SK-MEL-5 (cell line): ENCODE data around the gene SPTBN2. TPM values are rescaled to one million over a fixed set of nuclear protein-coding genes. Genes with fewer than 3 reads are reported as not detected.

Experiments used
- DNase-seq: peaks from one replicate; pipeline ENCODE4 v3.0.0-alpha.2; 2016; ENCODE audit warnings: low read depth, low spot score
- in situ Hi-C: cut with HindIII; loops from 2 replicates; pipeline ENCODE4 v1.10.0; 2016; ENCODE audit warnings: low sequenced_read_pairs, high pct_unique_total_duplicates, low pct_unique_long_range_greater_than_20kb
- total RNA-seq: library from RNA; depleted of rRNA; stranded (reverse); fragments of >200 nt; shearing (Covaris generic); gene quantifications from 2 replicates; pipeline ENCODE4 v1.2.3, GENCODE V29; 2014

The SPTBN2 gene
- total RNA-seq, 1 experiment from 2014 or later: 19.5 TPM

GRCh38 chr11:66710384-66710930 lies 18.6 kb downstream of the SPTBN2 start:
- in situ Hi-C loops: no loop called here
- no peak for DNase-seq

GRCh38 chr11:66708701-66709100 lies 20.3 kb downstream of the SPTBN2 start:
- in situ Hi-C loops: no loop called here
- DNase-seq: no peak

- in situ Hi-C loops: no loop called here
- DNase-seq: no peak
These were observed 20.9 kb downstream of the SPTBN2 start for GRCh38 chr11:66708094-66708493.

GRCh38 chr11:66707486-66707885 lies 21.5 kb downstream of the SPTBN2 start:
- in situ Hi-C loops: no loop called here
- DNase-seq: no peak

- in situ Hi-C loops: no loop called here
- no peak for DNase-seq
These were observed 22.0 kb downstream of the SPTBN2 start for GRCh38 chr11:66706989-66707388.

GRCh38 chr11:66705587-66706335 lies 23.3 kb downstream of the SPTBN2 start:
- no peak for DNase-seq
- in situ Hi-C loops: no loop called here

GRCh38 chr11:66704659-66705360 lies 24.2 kb downstream of the SPTBN2 start:
- in situ Hi-C loops: no loop called here
- no peak for DNase-seq

GRCh38 chr11:66701432-66702240 lies 27.4 kb downstream of the SPTBN2 start:
- in situ Hi-C loops: no loop called here
- DNase-seq: no peak

- in situ Hi-C loops: no loop called here
- no peak for DNase-seq
These were observed 28.3 kb downstream of the SPTBN2 start for GRCh38 chr11:66700742-66701141.

- in situ Hi-C loops: no loop called here
- DNase-seq: no peak
These were observed 28.7 kb downstream of the SPTBN2 start for GRCh38 chr11:66700337-66700736.

GRCh38 chr11:66698491-66698890 lies 30.5 kb downstream of the SPTBN2 start:
- in situ Hi-C loops: no loop called here
- DNase-seq: no peak

- no peak for DNase-seq
- in situ Hi-C loops: no loop called here
These were observed 31.0 kb downstream of the SPTBN2 start for GRCh38 chr11:66697988-66698387.

GRCh38 chr11:66696146-66696545 lies 32.9 kb downstream of the SPTBN2 start:
- in situ Hi-C loops: no loop called here
- DNase-seq: no peak

- in situ Hi-C loops: no loop called here
- peak; percentile 96 for DNase-seq
These were observed 34.2 kb downstream of the SPTBN2 start for GRCh38 chr11:66694732-66695207.

- DNase-seq: no peak
- in situ Hi-C loops: no loop called here
These were observed 35.0 kb downstream of the SPTBN2 start for GRCh38 chr11:66694056-66694410.

- in situ Hi-C loops: no loop called here
These were observed 35.5 kb downstream of the SPTBN2 start for GRCh38 chr11:66693356-66694055.

GRCh38 chr11:66692871-66693331 lies 36.1 kb downstream of the SPTBN2 start:
- in situ Hi-C loops: no loop called here

More at GRCh38 chr11:66693356-66694055, 35.5 kb downstream of the SPTBN2 start:
- no peak for DNase-seq

More at GRCh38 chr11:66692871-66693331, 36.1 kb downstream of the SPTBN2 start:
- no peak for DNase-seq
